ENCODE data around the gene PANK2. TPM values are rescaled to one million over a fixed set of nuclear protein-coding genes. Genes with fewer than 3 reads are reported as not detected.
"Not testable (repeated sequence)": the region's sequence is repeated elsewhere in the genome, so short reads cannot be mapped to it uniquely, and the experiment has no call there.

PANK2 gene
- total RNA-seq, 1 donor from 2014 or later, result 39.7 TPM

GRCh38 chr20:3867802-3868201, 21.4 kb upstream of the PANK2 start:
- Histone ChIP-seq H3K4me3 (ENCODE audit: low read length in 3 of 3) (no peak overlapping the region), H3K9me3 (ENCODE audit: control insufficient read depth in 3 of 3, low read length in 3 of 3) (no peaks in the 10 kb centered on the region), H3K27ac (ENCODE audit: low read depth, low read length) (no peak overlapping the region), H3K27me3 (ENCODE audit: control insufficient read depth in 3 of 3, insufficient read depth in 3 of 3, low read length in 3 of 3) (no peaks in the 10 kb centered on the region), H3K36me3 (ENCODE audit: control insufficient read depth in 3 of 3, insufficient read depth in 3 of 3, low read length in 3 of 3) (peaks cover 54 to 68% (median 57%) of the 10 kb centered on the region in 3 donors), H3K4me1 (ENCODE audit: control insufficient read depth in 3 of 3, insufficient read depth in 3 of 3, low read length in 3 of 3) (peaks cover 0 to 6% (median 0%) of the 10 kb centered on the region in 3 donors), H3K9ac (ENCODE audit: low read depth in 1 of 3, low read length in 3 of 3) (no peak overlapping the region)

GRCh38 chr20:3869839-3870634, 19.1 kb upstream of the PANK2 start:
- peaks cover 40 to 58% (median 44%) of the 10 kb centered on the region in 3 donors for H3K36me3 ChIP-seq (ENCODE audit: control insufficient read depth in 3 of 3, insufficient read depth in 3 of 3, low read length in 3 of 3)
- peaks cover 0 to 15% (median 0%) of the 10 kb centered on the region in 3 donors for H3K4me1 ChIP-seq (ENCODE audit: control insufficient read depth in 3 of 3, insufficient read depth in 3 of 3, low read length in 3 of 3)
- no peaks in the 10 kb centered on the region for H3K9me3 ChIP-seq (ENCODE audit: control insufficient read depth in 3 of 3, low read length in 3 of 3)
- H3K9ac ChIP-seq (ENCODE audit: low read depth in 1 of 3, low read length in 3 of 3), result no peak overlapping the region
- H3K27me3 ChIP-seq (ENCODE audit: control insufficient read depth in 3 of 3, insufficient read depth in 3 of 3, low read length in 3 of 3), result no peaks in the 10 kb centered on the region
- H3K27ac ChIP-seq (ENCODE audit: low read depth, low read length), result no peak overlapping the region
- H3K4me3 ChIP-seq (ENCODE audit: low read length in 3 of 3), result no peak overlapping the region

- H3K36me3 ChIP-seq (ENCODE audit: control insufficient read depth in 3 of 3, insufficient read depth in 3 of 3, low read length in 3 of 3), result peaks cover 25 to 42% (median 28%) of the 10 kb centered on the region in 3 donors
- H3K9ac ChIP-seq (ENCODE audit: low read depth in 1 of 3, low read length in 3 of 3), result no peak overlapping the region
- H3K4me3 ChIP-seq (ENCODE audit: low read length in 3 of 3), result no peak overlapping the region
- H3K4me1 ChIP-seq (ENCODE audit: control insufficient read depth in 3 of 3, insufficient read depth in 3 of 3, low read length in 3 of 3), result peaks cover 0 to 15% (median 0%) of the 10 kb centered on the region in 3 donors
- H3K9me3 ChIP-seq (ENCODE audit: control insufficient read depth in 3 of 3, low read length in 3 of 3), result no peaks in the 10 kb centered on the region
- H3K27me3 ChIP-seq (ENCODE audit: control insufficient read depth in 3 of 3, insufficient read depth in 3 of 3, low read length in 3 of 3), result no peaks in the 10 kb centered on the region
- no peak overlapping the region for H3K27ac ChIP-seq (ENCODE audit: low read depth, low read length)
Measured at GRCh38 chr20:3871550-3872265, 17.5 kb upstream of the PANK2 start.

GRCh38 chr20:3873507-3873906, 15.7 kb upstream of the PANK2 start:
- Histone ChIP-seq H3K36me3 (ENCODE audit: control insufficient read depth in 3 of 3, insufficient read depth in 3 of 3, low read length in 3 of 3) (peaks cover 15 to 33% (median 25%) of the 10 kb centered on the region in 3 donors), H3K9me3 (ENCODE audit: control insufficient read depth in 3 of 3, low read length in 3 of 3) (no peaks in the 10 kb centered on the region), H3K27me3 (ENCODE audit: control insufficient read depth in 3 of 3, insufficient read depth in 3 of 3, low read length in 3 of 3) (no peaks in the 10 kb centered on the region), H3K9ac (ENCODE audit: low read depth in 1 of 3, low read length in 3 of 3) (no peak overlapping the region), H3K27ac (ENCODE audit: low read depth, low read length) (no peak overlapping the region), H3K4me3 (ENCODE audit: low read length in 3 of 3) (no peak overlapping the region), H3K4me1 (ENCODE audit: control insufficient read depth in 3 of 3, insufficient read depth in 3 of 3, low read length in 3 of 3) (peaks cover 0 to 15% (median 0%) of the 10 kb centered on the region in 3 donors)

GRCh38 chr20:3874194-3874844, 14.9 kb upstream of the PANK2 start:
- Histone ChIP-seq H3K27ac (ENCODE audit: low read depth, low read length) (no peak overlapping the region), H3K36me3 (ENCODE audit: control insufficient read depth in 3 of 3, insufficient read depth in 3 of 3, low read length in 3 of 3) (peaks cover 15 to 33% (median 25%) of the 10 kb centered on the region in 3 donors), H3K9me3 (ENCODE audit: control insufficient read depth in 3 of 3, low read length in 3 of 3) (no peaks in the 10 kb centered on the region), H3K9ac (ENCODE audit: low read depth in 1 of 3, low read length in 3 of 3) (no peak overlapping the region), H3K4me3 (ENCODE audit: low read length in 3 of 3) (no peak overlapping the region), H3K4me1 (ENCODE audit: control insufficient read depth in 3 of 3, insufficient read depth in 3 of 3, low read length in 3 of 3) (peaks cover 0 to 15% (median 0%) of the 10 kb centered on the region in 3 donors), H3K27me3 (ENCODE audit: control insufficient read depth in 3 of 3, insufficient read depth in 3 of 3, low read length in 3 of 3) (no peaks in the 10 kb centered on the region)

GRCh38 chr20:3875378-3875974, 13.7 kb upstream of the PANK2 start:
- H3K27me3 ChIP-seq (ENCODE audit: control insufficient read depth in 3 of 3, insufficient read depth in 3 of 3, low read length in 3 of 3), result no peaks in the 10 kb centered on the region

GRCh38 chr20:3876000-3876399, 13.2 kb upstream of the PANK2 start:
- no peak overlapping the region for H3K4me3 ChIP-seq (ENCODE audit: low read length in 3 of 3)
- no peak overlapping the region for H3K27ac ChIP-seq (ENCODE audit: low read depth, low read length)
- no peak overlapping the region for H3K9ac ChIP-seq (ENCODE audit: low read depth in 1 of 3, low read length in 3 of 3)
- no peaks in the 10 kb centered on the region for H3K27me3 ChIP-seq (ENCODE audit: control insufficient read depth in 3 of 3, insufficient read depth in 3 of 3, low read length in 3 of 3)
- no peaks in the 10 kb centered on the region for H3K9me3 ChIP-seq (ENCODE audit: control insufficient read depth in 3 of 3, low read length in 3 of 3)
- H3K4me1 ChIP-seq (ENCODE audit: control insufficient read depth in 3 of 3, insufficient read depth in 3 of 3, low read length in 3 of 3), result peaks cover 0 to 15% (median 0%) of the 10 kb centered on the region in 3 donors
- peaks cover 15 to 25% (median 19%) of the 10 kb centered on the region in 3 donors for H3K36me3 ChIP-seq (ENCODE audit: control insufficient read depth in 3 of 3, insufficient read depth in 3 of 3, low read length in 3 of 3)

More at GRCh38 chr20:3875378-3875974, 13.7 kb upstream of the PANK2 start:
- Histone ChIP-seq H3K4me1 (ENCODE audit: control insufficient read depth in 3 of 3, insufficient read depth in 3 of 3, low read length in 3 of 3) (peaks cover 0 to 15% (median 0%) of the 10 kb centered on the region in 3 donors), H3K4me3 (ENCODE audit: low read length in 3 of 3) (no peak overlapping the region), H3K9me3 (ENCODE audit: control insufficient read depth in 3 of 3, low read length in 3 of 3) (no peaks in the 10 kb centered on the region), H3K36me3 (ENCODE audit: control insufficient read depth in 3 of 3, insufficient read depth in 3 of 3, low read length in 3 of 3) (peaks cover 15 to 26% (median 19%) of the 10 kb centered on the region in 3 donors), H3K9ac (ENCODE audit: low read depth in 1 of 3, low read length in 3 of 3) (no peak overlapping the region), H3K27ac (ENCODE audit: low read depth, low read length) (no peak overlapping the region)

GRCh38 chr20:3876676-3877075, 12.5 kb upstream of the PANK2 start:
- H3K9ac ChIP-seq (ENCODE audit: low read depth in 1 of 3, low read length in 3 of 3), result no peak overlapping the region
- no peaks in the 10 kb centered on the region for H3K9me3 ChIP-seq (ENCODE audit: control insufficient read depth in 3 of 3, low read length in 3 of 3)
- peaks cover 10 to 20% (median 13%) of the 10 kb centered on the region in 3 donors for H3K36me3 ChIP-seq (ENCODE audit: control insufficient read depth in 3 of 3, insufficient read depth in 3 of 3, low read length in 3 of 3)
- no peaks in the 10 kb centered on the region for H3K27me3 ChIP-seq (ENCODE audit: control insufficient read depth in 3 of 3, insufficient read depth in 3 of 3, low read length in 3 of 3)
- peaks cover 0 to 15% (median 0%) of the 10 kb centered on the region in 3 donors for H3K4me1 ChIP-seq (ENCODE audit: control insufficient read depth in 3 of 3, insufficient read depth in 3 of 3, low read length in 3 of 3)
- H3K27ac ChIP-seq (ENCODE audit: low read depth, low read length), result no peak overlapping the region
- H3K4me3 ChIP-seq (ENCODE audit: low read length in 3 of 3), result no peak overlapping the region

- H3K27ac ChIP-seq (ENCODE audit: low read depth, low read length); H3K4me1 ChIP-seq (ENCODE audit: control insufficient read depth in 3 of 3, insufficient read depth in 3 of 3, low read length in 3 of 3); H3K27me3 ChIP-seq (ENCODE audit: control insufficient read depth in 3 of 3, insufficient read depth in 3 of 3, low read length in 3 of 3): not testable (repeated sequence)
Measured at GRCh38 chr20:3878921-3879274, 10.3 kb upstream of the PANK2 start.

More at GRCh38 chr20:3878921-3879274, 10.3 kb upstream of the PANK2 start:
- not testable (repeated sequence) for H3K36me3 ChIP-seq (ENCODE audit: control insufficient read depth in 3 of 3, insufficient read depth in 3 of 3, low read length in 3 of 3); H3K9ac ChIP-seq (ENCODE audit: low read depth in 1 of 3, low read length in 3 of 3); H3K9me3 ChIP-seq (ENCODE audit: control insufficient read depth in 3 of 3, low read length in 3 of 3); H3K4me3 ChIP-seq (ENCODE audit: low read length in 3 of 3)
